Bone marrow (tissue), 2 donors: ENCODE results near the gene ARHGEF6.

ENCODE experiments used
- DNase-seq, 2 donors: peaks; one replicate each; lab custom pipeline; 2025; lab: John Stamatoyannopoulos, UW

ARHGEF6 gene

GRCh38 chrX:136745215-136746173 lies 35.2 kb downstream of the ARHGEF6 start:
- peak in 1 of 2 donors; percentile 66 for DNase-seq

- peak in 1 of 2 donors; percentile 36 for DNase-seq
Measured at GRCh38 chrX:136742721-136743379, 37.9 kb downstream of the ARHGEF6 start.

- DNase-seq, result no peak
Measured at GRCh38 chrX:136738049-136738729, 42.5 kb downstream of the ARHGEF6 start.

- no peak for DNase-seq
Measured at GRCh38 chrX:136736690-136737089, 44.0 kb downstream of the ARHGEF6 start.

GRCh38 chrX:136735601-136736000 lies 45.1 kb downstream of the ARHGEF6 start:
- no peak for DNase-seq

- DNase-seq, result no peak
Measured at GRCh38 chrX:136733613-136734012, 47.1 kb downstream of the ARHGEF6 start.

GRCh38 chrX:136731798-136732197 lies 48.9 kb downstream of the ARHGEF6 start:
- no peak for DNase-seq

- no peak for DNase-seq
Measured at GRCh38 chrX:136731207-136731782, 49.4 kb downstream of the ARHGEF6 start.

GRCh38 chrX:136728393-136728792 lies 52.3 kb downstream of the ARHGEF6 start:
- DNase-seq, result no peak

GRCh38 chrX:136725441-136726104 lies 55.2 kb downstream of the ARHGEF6 start:
- no peak for DNase-seq

GRCh38 chrX:136718091-136718490 lies 62.6 kb downstream of the ARHGEF6 start:
- DNase-seq, result no peak

GRCh38 chrX:136714626-136715599 lies 65.8 kb downstream of the ARHGEF6 start:
- no peak for DNase-seq

GRCh38 chrX:136712650-136713310 lies 68.0 kb downstream of the ARHGEF6 start:
- no peak for DNase-seq

- DNase-seq, result no peak
Measured at GRCh38 chrX:136711147-136711546, 69.6 kb downstream of the ARHGEF6 start.

GRCh38 chrX:136710325-136710951 lies 70.3 kb downstream of the ARHGEF6 start:
- DNase-seq, result peak in 1 of 2 donors; percentile 37

GRCh38 chrX:136708348-136708747 lies 72.4 kb downstream of the ARHGEF6 start:
- no peak for DNase-seq

GRCh38 chrX:136697156-136697555 lies 83.6 kb downstream of the ARHGEF6 start:
- DNase-seq, result no peak

GRCh38 chrX:136694431-136695087 lies 86.2 kb downstream of the ARHGEF6 start:
- DNase-seq, result peak in 1 of 2 donors; percentile 22

GRCh38 chrX:136692271-136692670 lies 88.5 kb downstream of the ARHGEF6 start:
- no peak for DNase-seq
